Measurements from ENCODE around the gene CIAO3.

DNA sequence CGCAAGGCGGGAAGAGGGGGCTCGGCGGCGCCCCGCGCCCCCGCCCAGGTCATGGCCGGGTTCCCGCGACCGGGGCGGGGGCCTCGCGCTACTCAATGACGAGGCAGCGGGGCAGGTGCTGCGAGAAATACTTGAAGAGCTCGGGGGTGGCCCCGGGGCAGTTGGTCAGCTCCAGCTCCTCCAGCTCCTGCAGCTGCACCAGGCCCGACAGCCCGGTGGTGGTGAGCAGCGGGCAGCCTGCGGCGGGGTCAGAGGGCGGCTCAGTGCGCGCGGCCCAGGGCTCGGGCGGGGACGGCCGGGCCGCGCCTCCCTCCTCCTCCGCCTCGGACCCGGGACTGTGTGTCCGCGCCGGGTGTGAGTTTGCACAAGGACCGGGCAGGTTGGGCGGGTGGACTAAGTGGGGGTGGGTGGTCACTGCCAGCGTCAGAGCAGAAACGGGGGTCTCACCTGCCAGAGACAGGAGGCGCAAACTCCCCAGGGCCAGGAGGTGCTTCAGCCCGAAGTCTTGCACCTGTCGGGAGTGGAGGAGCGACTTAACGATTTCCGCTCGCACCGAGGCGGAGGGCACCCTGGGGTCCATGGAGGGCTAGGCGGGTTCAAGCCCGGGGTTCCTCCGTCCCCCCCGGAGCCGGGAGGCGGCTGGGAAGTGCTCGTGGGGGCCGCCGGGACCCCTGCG, 46.5 kb downstream of the CIAO3 start:
- TF ChIP-seq POLR2A (IDR thresholded peaks at IDR 0.05) (no peak), CTCF (IDR thresholded peaks at IDR 0.05) (no peak)
